Fibroblast of lung (primary cell): Measurements from ENCODE around the gene GALNT8.

Experiments
- CTCF ChIP-seq, 2 donors: IDR thresholded peaks in 1 of 2; conservative IDR thresholded peaks in 1 of 2; 1 replicate in 1 of 2; 2 replicates in 1 of 2; pipeline ENCODE4 v1.5.1; 2011 to 2012; ENCODE audit warnings: low read length in 2 of 2, control low read depth in 1 of 2, inconsistent platforms in 1 of 2, low read depth in 1 of 2, mild to moderate bottlenecking in 1 of 2
- EZH2 ChIP-seq: IDR thresholded peaks from 2 replicates; pipeline ENCODE4 v1.5.1; 2012; ENCODE audit warnings: low read length, control low read depth, mild to moderate bottlenecking; ENCODE audit errors: missing control alignments

GRCh38 chr12:4807116-4807783, 87.0 kb downstream of the GALNT8 start:
- TF ChIP-seq CTCF (conservative IDR thresholded peaks at IDR 0.05 in 1 of 2, IDR thresholded peaks at IDR 0.05 in 1 of 2; ENCODE audit: low read depth in 1 of 2, low read length in 2 of 2) (no peak), EZH2 (no peak)
